K562 (cell line): ENCODE data around the gene CEP44. TPM values are rescaled to one million over a fixed set of nuclear protein-coding genes. Genes with fewer than 3 reads are reported as not detected.

Experiments
- ATAC-seq: fragments of 200-7000 bp; cut with Tn5 transposase; 3 replicates; pipeline ENCODE4 v1.9.1; 2020; ENCODE audit warnings: moderate library complexity
- BruUV-seq: library from RNA; stranded (reverse); fragments of 400-500 nt; replicated peaks from 2 replicates; lab custom pipeline; 2021; lab: Mats Ljungman, UMichigan
- CTCF ChIA-PET: fragments of 300-600 bp; formaldehyde crosslinking; extraction: SDS; loops from one replicate; lab custom pipeline; 2021; ENCODE audit warnings: low intra/inter-chr PET ratio; lab: Yijun Ruan, JAX
- POLR2A ChIA-PET: fragments of 300-600, 350-650 bp; sonication (Branson Sonifier 250); formaldehyde crosslinking; extraction: SDS; loops from one replicate; lab custom pipeline; 2021; ENCODE audit warnings: antibody characterized with exemption, inconsistent platforms; lab: Yijun Ruan, JAX
- DNase-seq, 4 experiments: peaks; one replicate each; pipeline versions ENCODE4 v3.0.0 to v3.0.0-alpha.2; 2011 to 2018; ENCODE audit warnings: low spot score in 3 of 4, mixed read lengths in 3 of 4; ENCODE audit errors: extremely low read depth in 1 of 4
- FAIRE-seq: peaks from 2 replicates; lab custom pipeline; 2011; peaks lifted over from hg19 to GRCh38; lab: Jason Lieb, UNC
- H2AFZ ChIP-seq: 2 replicates; pipeline ENCODE4 v1.6.0; 2011; ENCODE audit warnings: low read depth, low read length, control low read depth, inconsistent platforms
- H3K27ac ChIP-seq: fragments of 200-600 bp; 3 replicates; pipeline ENCODE4 v1.8.0; 2011; ENCODE audit warnings: low read depth, mild to moderate bottlenecking, control low read depth, inconsistent platforms, low read length, moderate library complexity, mixed read lengths; ENCODE audit errors: extremely low read depth
- H3K27me3 ChIP-seq, 2 experiments: fragments of 300-600 bp in 1 of 2; 2 replicates in 1 of 2; 3 replicates in 1 of 2; pipeline versions ENCODE4 v1.6.0 to v1.8.0; 2011; ENCODE audit warnings: inconsistent platforms in 2 of 2, low read length in 2 of 2, mild to moderate bottlenecking in 1 of 2, mixed read lengths in 1 of 2, moderate library complexity in 1 of 2; ENCODE audit not compliant: control insufficient read depth in 2 of 2, insufficient read depth in 2 of 2
- H3K36me3 ChIP-seq: fragments of 300-600 bp; 3 replicates; pipeline ENCODE4 v1.8.0; 2011; ENCODE audit warnings: mild to moderate bottlenecking, low read length, inconsistent platforms; ENCODE audit not compliant: control insufficient read depth, insufficient read depth
- H3K4me1 ChIP-seq, 2 experiments: fragments of 200-600 bp in 1 of 2; replicated peaks in 1 of 2; 2 replicates in 1 of 2; 3 replicates in 1 of 2; pipeline versions ENCODE4 v1.5.1 to v1.8.0; 2011; ENCODE audit warnings: inconsistent platforms in 2 of 2, low read length in 2 of 2, mild to moderate bottlenecking in 1 of 2, mixed read lengths in 1 of 2, moderate library complexity in 1 of 2; ENCODE audit not compliant: control insufficient read depth in 2 of 2, insufficient read depth in 2 of 2
- H3K4me2 ChIP-seq: 2 replicates; pipeline ENCODE4 v1.6.1; 2011; ENCODE audit warnings: low read length, control low read depth, inconsistent platforms, mixed read lengths; ENCODE audit not compliant: insufficient read depth
- H3K4me3 ChIP-seq: fragments of 200-600 bp; sonication (generic), shearing (Covaris generic); 2 replicates; pipeline ENCODE4 v1.5.1; 2016; ENCODE audit warnings: control low read depth, inconsistent platforms
- H3K79me2 ChIP-seq: fragments of 200-600 bp; 3 replicates; pipeline ENCODE4 v1.8.0; 2011; ENCODE audit warnings: low read length, inconsistent platforms; ENCODE audit not compliant: control insufficient read depth, insufficient read depth
- H3K9ac ChIP-seq, 2 experiments: 2 replicates each; pipeline versions ENCODE4 v1.6.0 to v1.6.1; 2011; ENCODE audit warnings: low read depth in 2 of 2, low read length in 2 of 2, control low read depth in 1 of 2, inconsistent platforms in 1 of 2, mild to moderate bottlenecking in 1 of 2, mixed read lengths in 1 of 2; ENCODE audit not compliant: insufficient read depth in 1 of 2
- H3K9me1 ChIP-seq: one replicate; pipeline ENCODE4 v1.6.0; 2011; ENCODE audit warnings: inconsistent platforms, mild to moderate bottlenecking, low read length, moderate library complexity; ENCODE audit not compliant: control insufficient read depth, insufficient read depth
- H3K9me3 ChIP-seq: replicated peaks from 2 replicates; pipeline ENCODE4 v1.5.1; 2011; ENCODE audit warnings: low read depth, low read length, inconsistent platforms; ENCODE audit not compliant: control insufficient read depth, insufficient read depth
- H4K20me1 ChIP-seq: replicated peaks from 2 replicates; pipeline ENCODE4 v1.6.1; 2011; ENCODE audit warnings: low read length, inconsistent platforms, mixed read lengths; ENCODE audit not compliant: control insufficient read depth, insufficient read depth
- CEBPB ChIP-seq: fragments of 450-650 bp; IDR thresholded peaks from 2 replicates; pipeline ENCODE4 v1.6.1; 2016; ENCODE audit warnings: missing genetic modification characterization, missing compliant biosample characterization
- CTCF ChIP-seq, 3 experiments: IDR thresholded peaks in 2 of 3; conservative IDR thresholded peaks in 1 of 3; 2 replicates each; pipeline ENCODE4 v1.5.1; 2011 to 2012; ENCODE audit warnings: low read length in 3 of 3, mild to moderate bottlenecking in 3 of 3, control low read depth in 2 of 3, improper control_type of control experiment in 1 of 3, inconsistent platforms in 1 of 3, low read depth in 1 of 3, mixed read lengths in 1 of 3, moderate library complexity in 1 of 3; ENCODE audit not compliant: insufficient read depth in 2 of 3
- E2F5 ChIP-seq: sonication (generic); formaldehyde crosslinking; IDR thresholded peaks from 2 replicates; pipeline ENCODE4 v1.8.0; 2022; ENCODE audit warnings: mild to moderate bottlenecking, missing genetic modification reagents
- GABPA ChIP-seq: fragments of 200-800 bp; sonication (Bioruptor generic); conservative IDR thresholded peaks from 2 replicates; pipeline ENCODE4 v1.6.1; 2016; ENCODE audit warnings: low read depth, missing genetic modification characterization, missing compliant biosample characterization
- HNRNPUL1 ChIP-seq: fragments of 200-400 bp; formaldehyde crosslinking; IDR thresholded peaks from 2 replicates; pipeline ENCODE4 v1.6.1; 2017; ENCODE audit warnings: low read length
- MCM3 ChIP-seq: fragments of 450-650 bp; IDR thresholded peaks from 2 replicates; pipeline ENCODE4 v1.6.1; 2016
- MED1 ChIP-seq: sonication (generic); formaldehyde crosslinking; IDR thresholded peaks from 2 replicates; pipeline ENCODE4 v1.8.1; 2023; ENCODE audit warnings: missing genetic modification reagents, borderline replicate concordance
- NR1H2 ChIP-seq: sonication (generic); formaldehyde crosslinking; IDR thresholded peaks from 2 replicates; pipeline ENCODE4 v1.4.0; 2020; ENCODE audit warnings: mild to moderate bottlenecking, missing genetic modification reagents
- RHOXF2B ChIP-seq: fragments of 250-450 bp; sonication (Bioruptor Pico); conservative IDR thresholded peaks from 2 replicates; pipeline ENCODE4 v1.5.1; 2021
- RNF2 ChIP-seq: sonication (generic); IDR thresholded peaks from 2 replicates; pipeline ENCODE4 v1.6.1; 2016
- TCFL5 ChIP-seq: fragments of 250-450 bp; sonication (Bioruptor Pico); conservative IDR thresholded peaks from 2 replicates; pipeline ENCODE4 v1.6.1; 2021; ENCODE audit warnings: mild to moderate bottlenecking, moderate library complexity, matching md5 sums
- ZNF354B ChIP-seq: fragments of 250-450 bp; sonication (Bioruptor Pico); IDR thresholded peaks from 2 replicates; pipeline ENCODE4 v1.4.0; 2020
- ZNF445 ChIP-seq: fragments of 250-450 bp; sonication (Bioruptor Pico); IDR thresholded peaks from 2 replicates; pipeline ENCODE4 v1.4.0; 2020; ENCODE audit warnings: low read depth, mild to moderate bottlenecking, moderate library complexity
- WGBS: fragments of 100-300 bp; shearing (Covaris generic); methylation state at CpG from one replicate; pipeline ENCODE4 v1.1.6; 2016; ENCODE audit warnings: low coverage, mixed read lengths; ENCODE audit not compliant: insufficient coverage; ENCODE audit errors: missing lambda C conversion rate; 5-methylcytosine and 5-hydroxymethylcytosine counted together
- in situ Hi-C: fragments of 300-500 bp; cut with MboI; formaldehyde crosslinking; loops from 4 replicates; pipeline ENCODE4 v1.15.0; 2018; ENCODE audit warnings: inconsistent platforms, mixed read lengths
- intact Hi-C: fragments of 100-400 bp; cut with micrococcal nuclease; formaldehyde crosslinking; loops from 2 replicates; pipeline ENCODE4 v1.14.2; 2022
- polyA plus RNA-seq, 8 experiments: library from polyadenylated mRNA; depleted of rRNA in 4 of 8; stranded (reverse) in 5 of 8; unstranded in 3 of 8; fragments of >200 nt; fragmentation: Nextera tagmentation in 2 of 8; fragmentation: Illumina TruSeq in 1 of 8; extraction: Ambion mirVana in 2 of 8; extraction: Trizol in 1 of 8; gene quantifications; 2 replicates each; pipeline versions ENCODE4 v1.2.1 to v1.2.3, GENCODE V29; 2011 to 2014; ENCODE audit warnings: inconsistent platforms in 1 of 8, missing spikeins in 1 of 8
- total RNA-seq, 7 experiments: library from RNA; depleted of rRNA in 6 of 7; stranded (reverse); fragments of >200 nt in 6 of 7; fragmentation: Illumina TruSeq in 2 of 7; extraction: Trizol in 2 of 7; gene quantifications; 2 replicates each; pipeline versions ENCODE4 v1.2.1 to v1.2.3, GENCODE V29; 2011 to 2021; ENCODE audit warnings: low replicate concordance in 1 of 7

The CEP44 gene
- total and polyA plus RNA-seq, 9 of the 15 experiments (the other 6 are each of a cell fraction or from before 2014, with no cell fraction given): 19.6 to 45.0 (median 24.4) TPM

GRCh38 chr4:174259580-174259979, 24.1 kb upstream of the CEP44 start:
- no TSS peak for BruUV-seq
- peaks cover 10% of the 10 kb centered on the region; the same call in 2 of the 3 replicates for H3K79me2 ChIP-seq
- no peaks in the 10 kb centered on the region for H3K27me3 ChIP-seq
- no peak overlapping the region for H3K9ac ChIP-seq
- ChIA-PET CTCF (no interaction called here), POLR2A (no interaction called here)
- DNase-seq (no peak), FAIRE-seq (no peak), ATAC-seq (no peak)
- H4K20me1 ChIP-seq: no peaks in the 10 kb centered on the region
- H3K4me1 ChIP-seq: peaks cover 0 to 3% of the 10 kb centered on the region in 2 experiments; a peak in 2 of 5 replicates
- H3K9me1 ChIP-seq: no peaks in the 10 kb centered on the region
- no peaks in the 10 kb centered on the region for H3K9me3 ChIP-seq
- H3K4me3 ChIP-seq: no peak overlapping the region
- H3K36me3 ChIP-seq: peaks cover 8% of the 10 kb centered on the region; the same call in 2 of the 3 replicates
- no peak overlapping the region for H3K4me2 ChIP-seq
- no peak overlapping the region for H2AFZ ChIP-seq
- intact Hi-C loops (no loop called here), in situ Hi-C loops (no loop called here)
- TF ChIP-seq CEBPB (tag): no peak
- no peak for TF ChIP-seq TCFL5 (CRISPR knock-in tag)
- TF ChIP-seq CTCF (IDR thresholded peaks at IDR 0.05 in 2 of 3, conservative IDR thresholded peaks at IDR 0.05 in 1 of 3; ENCODE audit: insufficient read depth in 2 of 3, low read depth in 1 of 3, low read length in 3 of 3): peak in 1 of 3 experiments; percentile 12; a peak in 1 of 6 replicates
- H3K27ac ChIP-seq: no peak overlapping the region

- in situ Hi-C loops (no loop called here), intact Hi-C loops (no loop called here)
- FAIRE-seq (no peak), ATAC-seq (no peak), DNase-seq (no peak)
- Histone ChIP-seq H3K4me1 (peaks cover 0 to 3% of the 10 kb centered on the region in 2 experiments; a peak in 2 of 5 replicates), H4K20me1 (no peaks in the 10 kb centered on the region), H3K9me1 (no peaks in the 10 kb centered on the region), H3K79me2 (peaks cover 14% of the 10 kb centered on the region), H3K9me3 (no peaks in the 10 kb centered on the region), H3K9ac (no peak overlapping the region), H3K27me3 (no peaks in the 10 kb centered on the region), H3K4me3 (no peak overlapping the region), H2AFZ (no peak overlapping the region), H3K4me2 (no peak overlapping the region), H3K27ac (no peak overlapping the region), H3K36me3 (peaks cover 8% of the 10 kb centered on the region; the same call in 2 of the 3 replicates)
- 36% methylated on average over 3 of the region's 3 CpGs for WGBS
- BruUV-seq: no TSS peak
- POLR2A ChIA-PET: no interaction called here
- CTCF ChIA-PET: no interaction called here
- TF ChIP-seq MED1 (CRISPR knock-in tag) (no peak), NR1H2 (CRISPR knock-in tag) (no peak), HNRNPUL1 (no peak), GABPA (no peak), E2F5 (CRISPR knock-in tag) (no peak), ZNF354B (no peak), RHOXF2B (no peak), RNF2 (no peak), MCM3 (no peak), ZNF445 (CRISPR knock-in tag) (no peak)
These were observed 23.6 kb upstream of the CEP44 start for GRCh38 chr4:174260099-174260498.
